ENCODE measurements around the gene CCL14.
"Not testable (repeated sequence)": the region's sequence is repeated elsewhere in the genome, so short reads cannot be mapped to it uniquely, and the experiment has no call there.

Gene CCL14

GRCh38 chr17:36002631-36003030 lies 16.1 kb upstream of the CCL14 start:
- DNase-seq (ENCODE audit: insufficient read length, low spot score) (no peak), FAIRE-seq (no peak)
- no peak for TF ChIP-seq CTCF (IDR thresholded peaks at IDR 0.05; ENCODE audit: insufficient read depth, missing control alignments)

- no peak for DNase-seq (ENCODE audit: insufficient read length, low spot score)
- no peak for FAIRE-seq
- TF ChIP-seq CTCF (IDR thresholded peaks at IDR 0.05; ENCODE audit: insufficient read depth, missing control alignments) = no peak
Observed at GRCh38 chr17:36001862-36002603, 15.5 kb upstream of the CCL14 start.

GRCh38 chr17:36001110-36001771 lies 14.7 kb upstream of the CCL14 start, which contains the start of gene CCL15:
Gene CCL15, minus strand, starts transcription at chr17:36001553. Its CDS starts 61 bp downstream, at chr17:36001492.
- FAIRE-seq = no peak
- no peak for DNase-seq (ENCODE audit: insufficient read length, low spot score)
- TF ChIP-seq CTCF (IDR thresholded peaks at IDR 0.05; ENCODE audit: insufficient read depth, missing control alignments) = no peak

- DNase-seq (ENCODE audit: insufficient read length, low spot score) (no peak), FAIRE-seq (no peak)
- no peak for TF ChIP-seq CTCF (IDR thresholded peaks at IDR 0.05; ENCODE audit: insufficient read depth, missing control alignments)
Observed at GRCh38 chr17:36000732-36001109, 14.2 kb upstream of the CCL14 start.

- no peak for FAIRE-seq
- no peak for DNase-seq (ENCODE audit: insufficient read length, low spot score)
- no peak for TF ChIP-seq CTCF (IDR thresholded peaks at IDR 0.05; ENCODE audit: insufficient read depth, missing control alignments)
Observed at GRCh38 chr17:35998756-35999155, 12.2 kb upstream of the CCL14 start.

- DNase-seq (ENCODE audit: insufficient read length, low spot score) (no peak), FAIRE-seq (no peak)
- TF ChIP-seq CTCF (IDR thresholded peaks at IDR 0.05; ENCODE audit: insufficient read depth, missing control alignments) = no peak
Observed at GRCh38 chr17:35998018-35998545, 11.6 kb upstream of the CCL14 start.

GRCh38 chr17:35995346-35995745 lies 8.8 kb upstream of the CCL14 start:
- FAIRE-seq; DNase-seq (ENCODE audit: insufficient read length, low spot score): not testable (repeated sequence)

Measured in D721Med (cell line).